ENCODE results near the gene AMACR. TPM values are rescaled to one million over a fixed set of nuclear protein-coding genes. Genes with fewer than 3 reads are reported as not detected.

Gene AMACR
- total and polyA plus RNA-seq, 10 of the 15 experiments (the other 5 are each of a cell fraction or from before 2014, with no cell fraction given): 2.6 to 20.4 (median 10.4) TPM

DNA sequence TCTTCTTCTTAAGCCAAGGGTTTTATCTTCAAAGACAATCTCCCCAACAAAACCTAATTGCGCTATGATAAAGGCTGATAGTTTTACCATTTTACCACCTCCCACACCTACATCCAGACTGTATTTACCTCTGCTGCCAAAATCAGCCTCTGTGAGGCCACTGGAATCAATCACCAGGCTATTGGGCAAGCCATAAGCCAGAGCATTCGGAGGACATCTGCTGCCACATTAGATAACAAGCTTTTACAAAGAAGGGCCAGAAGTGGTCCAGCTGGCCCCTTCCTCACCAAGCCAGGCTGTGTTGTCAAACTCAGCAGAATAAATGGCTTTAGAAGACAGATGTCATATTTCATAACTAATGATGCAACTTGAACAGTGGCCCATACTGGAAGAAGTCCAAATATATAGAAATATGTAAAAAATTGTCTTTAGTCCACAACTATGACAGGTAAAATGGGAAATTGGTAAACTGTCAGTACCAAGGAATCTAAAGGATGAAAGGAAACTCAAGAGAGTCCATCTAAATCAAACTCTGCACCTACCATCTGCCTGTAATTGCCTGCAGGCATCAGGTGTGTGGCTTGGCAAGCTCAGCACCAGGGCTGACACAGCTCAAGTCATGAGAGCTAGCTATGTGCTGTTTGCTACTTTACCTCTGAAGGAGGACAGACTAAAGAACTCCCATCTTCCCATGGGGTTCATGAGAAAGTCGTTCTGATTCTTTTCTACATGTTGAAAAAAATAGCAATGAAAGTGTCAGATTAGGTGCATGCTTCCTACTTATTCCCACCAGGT, 39.4 kb downstream of the AMACR start:
- no peaks in the 10 kb centered on the region for H3K79me2 ChIP-seq (ENCODE audit: control insufficient read depth, insufficient read depth, low read length)
- no TSS peak for BruUV-seq (replicated peaks)
- no peaks in the 10 kb centered on the region for H3K9me3 ChIP-seq (replicated peaks; ENCODE audit: control insufficient read depth, insufficient read depth, low read length)
- no peak for TF ChIP-seq RBBP5 (conservative IDR thresholded peaks at IDR 0.05)
- H2AFZ ChIP-seq (ENCODE audit: control insufficient read depth, low read depth, low read length): no peak overlapping the region
- WGBS (ENCODE audit: insufficient coverage, insufficient replicate concordance, low lambda C conversion rate, missing lambda C conversion rate): 67% methylated on average over 3 of the region's 3 CpGs
- no peak overlapping the region for H3K9ac ChIP-seq (ENCODE audit: control insufficient read depth, insufficient read depth, low read length)
- no peak for DNase-seq (ENCODE audit: low read depth, low spot score)
- intact Hi-C loops (cut with micrococcal nuclease; ENCODE audit: unreplicated experiment): no loop called here
- H3K27me3 ChIP-seq (replicated peaks in 1 of 2; ENCODE audit: control insufficient read depth in 2 of 2, insufficient read depth in 2 of 2, low read length in 1 of 2): no peaks in the 10 kb centered on the region
- no peak for FAIRE-seq
- no peak for ATAC-seq
- no peak overlapping the region for H3K4me2 ChIP-seq (ENCODE audit: control insufficient read depth, insufficient read depth)
- no peak overlapping the region for H3K4me3 ChIP-seq
- RAD21 ChIA-PET (ENCODE audit: unreplicated experiment): interaction anchor here (1.2 to 4.0 kb wide), 6 partner anchors 32 to 533 kb away, joined by 3 to 46 read pairs (median 24); partner anchors contain the start of genes RXFP3 and TARS1
- in situ Hi-C loops (cut with MboI): no loop called here
- CTCF ChIA-PET: interaction anchor here (0.8 to 4.1 kb wide), 14 partner anchors 10 to 547 kb away, joined by 3 to 70 read pairs (median 8); partner anchors contain the start of genes RXFP3 and TARS1
- H3K27ac ChIP-seq (ENCODE audit: control insufficient read depth, insufficient read depth): no peak overlapping the region
- POLR2A ChIA-PET: no interaction called here
- peaks cover 10% of the 10 kb centered on the region; the same call in 1 of the 2 replicates for H3K4me1 ChIP-seq (ENCODE audit: control insufficient read depth, insufficient read depth, low read length)
- no peaks in the 10 kb centered on the region for H3K36me3 ChIP-seq (ENCODE audit: control insufficient read depth in 2 of 2, insufficient read depth in 2 of 2, low read length in 1 of 2)
- H4K20me1 ChIP-seq (ENCODE audit: control insufficient read depth, insufficient read depth): no peaks in the 10 kb centered on the region
- SMC1A ChIA-PET (ENCODE audit: uncharacterized antibody, unreplicated experiment): interaction anchor here (1.4 to 4.4 kb wide), 9 partner anchors 9 to 533 kb away, joined by 3 to 43 read pairs (median 7); partner anchors contain the start of genes RXFP3 and TARS1

DNA sequence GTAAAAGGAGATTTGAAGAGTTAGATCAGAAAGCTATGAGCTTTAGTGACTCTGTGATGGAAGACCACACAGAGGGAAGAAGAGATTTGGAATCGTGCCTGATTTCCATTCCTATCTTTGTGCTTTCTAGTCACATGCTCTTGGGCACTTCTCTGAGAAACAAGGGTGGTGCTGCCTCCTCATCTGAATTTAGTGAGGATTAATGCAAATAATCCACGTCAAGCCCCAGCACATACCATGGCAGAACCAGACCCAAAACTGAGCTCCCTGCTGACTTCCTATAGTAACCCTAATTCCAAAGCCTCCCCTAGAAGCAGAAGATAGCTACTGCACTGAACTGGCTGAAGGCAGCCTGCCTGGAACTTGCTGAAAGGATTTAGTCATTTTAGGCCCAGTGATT, 41.0 kb downstream of the AMACR start:
- H2AFZ ChIP-seq (ENCODE audit: control insufficient read depth, low read depth, low read length): no peak overlapping the region
- ChIA-PET CTCF (interaction anchor here (1.0 to 1.6 kb wide), 3 partner anchors 9 to 29 kb away, joined by 4 to 6 read pairs (median 5); no protein-coding TSS in a partner anchor), SMC1A (ENCODE audit: uncharacterized antibody, unreplicated experiment) (interaction anchor here (1.3 to 1.9 kb wide), 3 partner anchors 10 to 531 kb away, joined by 3 to 4 read pairs (median 4); no protein-coding TSS in a partner anchor), RAD21 (ENCODE audit: unreplicated experiment) (interaction anchor here (1.0 to 1.8 kb wide), 3 partner anchors 32 to 496 kb away, joined by 3 to 6 read pairs (median 4); no protein-coding TSS in a partner anchor), POLR2A (no interaction called here)
- no peaks in the 10 kb centered on the region for H4K20me1 ChIP-seq (ENCODE audit: control insufficient read depth, insufficient read depth)
- TF ChIP-seq EZH2 (IDR thresholded peaks at IDR 0.05; ENCODE audit: borderline replicate concordance, control insufficient read depth, low read depth, low read length): no peak
- TF ChIP-seq POU2F2 (IDR thresholded peaks at IDR 0.05; ENCODE audit: borderline replicate concordance, low read depth, low read length): no peak
- H3K36me3 ChIP-seq (ENCODE audit: control insufficient read depth in 2 of 2, insufficient read depth in 2 of 2, low read length in 1 of 2): no peaks in the 10 kb centered on the region
- no peak overlapping the region for H3K4me2 ChIP-seq (ENCODE audit: control insufficient read depth, insufficient read depth)
- ATAC-seq: no peak
- in situ Hi-C loops (cut with MboI): no loop called here
- H3K4me1 ChIP-seq (ENCODE audit: control insufficient read depth, insufficient read depth, low read length): no peaks in the 10 kb centered on the region
- no TSS peak for BruUV-seq (replicated peaks)
- DNase-seq (ENCODE audit: low read depth, low spot score): no peak
- no peaks in the 10 kb centered on the region for H3K9me3 ChIP-seq (replicated peaks; ENCODE audit: control insufficient read depth, insufficient read depth, low read length)
- no peaks in the 10 kb centered on the region for H3K27me3 ChIP-seq (replicated peaks in 1 of 2; ENCODE audit: control insufficient read depth in 2 of 2, insufficient read depth in 2 of 2, low read length in 1 of 2)
- no peak overlapping the region for H3K9ac ChIP-seq (ENCODE audit: control insufficient read depth, insufficient read depth, low read length)
- no peak overlapping the region for H3K27ac ChIP-seq (ENCODE audit: control insufficient read depth, insufficient read depth)
- H3K79me2 ChIP-seq (ENCODE audit: control insufficient read depth, insufficient read depth, low read length): no peaks in the 10 kb centered on the region
- 47% methylated on average over 2 of the region's 2 CpGs for WGBS (ENCODE audit: insufficient coverage, insufficient replicate concordance, low lambda C conversion rate, missing lambda C conversion rate)
- FAIRE-seq: no peak
- intact Hi-C loops (cut with micrococcal nuclease; ENCODE audit: unreplicated experiment): no loop called here
- H3K4me3 ChIP-seq: no peak overlapping the region

Measured in GM12878 (cell line).